Neural cell (in vitro differentiated cells): ENCODE measurements around the gene ZNF830.

Source experiments
- EZH2 ChIP-seq: fragments of 200-600, 300-800 bp; shearing (Covaris generic), sonication (generic); IDR thresholded peaks from 2 replicates; pipeline ENCODE4 v1.6.1; 2014; ENCODE audit warnings: antibody characterized with exemption, low read length, borderline replicate concordance, mild to moderate bottlenecking; ENCODE audit not compliant: insufficient read depth, poor library complexity, severe bottlenecking
- POLR2AphosphoS5 ChIP-seq: IDR thresholded peaks from 2 replicates; pipeline ENCODE4 v1.6.1; 2012
- TAF1 ChIP-seq: IDR thresholded peaks from 2 replicates; pipeline ENCODE4 v1.6.1; 2012; ENCODE audit warnings: low read depth
- TF ChIP-seq, protein P1 (sequence below): fragments of 450-650 bp; IDR thresholded peaks from 2 replicates; pipeline ENCODE4 v1.5.1; 2014; ENCODE audit warnings: antibody characterized with exemption, mild to moderate bottlenecking, moderate library complexity; ENCODE audit not compliant: poor library complexity, severe bottlenecking
- TF ChIP-seq, protein P2 (sequence below): IDR thresholded peaks from 2 replicates; pipeline ENCODE4 v1.6.1; 2012; ENCODE audit warnings: borderline replicate concordance

DNA sequence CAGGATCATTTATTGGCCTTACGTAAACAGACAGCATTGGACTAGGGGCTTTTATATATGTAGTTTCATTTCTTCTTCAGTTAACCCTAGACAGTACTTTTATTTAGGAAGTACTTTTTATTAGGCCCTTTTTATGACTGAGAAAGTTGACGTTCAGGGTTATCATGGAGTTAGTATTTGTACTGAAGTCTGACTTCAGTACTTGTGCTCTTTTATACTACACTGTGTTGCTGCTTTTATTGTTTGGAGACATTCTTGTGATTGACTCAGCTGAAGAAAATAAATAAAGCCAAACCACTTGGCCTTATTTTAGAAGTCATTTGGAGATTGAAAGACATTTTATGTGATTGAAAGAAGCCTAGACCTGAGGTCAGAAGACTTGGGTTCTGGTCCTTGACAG is 25.9 kb downstream of the ZNF830 start:
- TF ChIP-seq, protein P1, sequence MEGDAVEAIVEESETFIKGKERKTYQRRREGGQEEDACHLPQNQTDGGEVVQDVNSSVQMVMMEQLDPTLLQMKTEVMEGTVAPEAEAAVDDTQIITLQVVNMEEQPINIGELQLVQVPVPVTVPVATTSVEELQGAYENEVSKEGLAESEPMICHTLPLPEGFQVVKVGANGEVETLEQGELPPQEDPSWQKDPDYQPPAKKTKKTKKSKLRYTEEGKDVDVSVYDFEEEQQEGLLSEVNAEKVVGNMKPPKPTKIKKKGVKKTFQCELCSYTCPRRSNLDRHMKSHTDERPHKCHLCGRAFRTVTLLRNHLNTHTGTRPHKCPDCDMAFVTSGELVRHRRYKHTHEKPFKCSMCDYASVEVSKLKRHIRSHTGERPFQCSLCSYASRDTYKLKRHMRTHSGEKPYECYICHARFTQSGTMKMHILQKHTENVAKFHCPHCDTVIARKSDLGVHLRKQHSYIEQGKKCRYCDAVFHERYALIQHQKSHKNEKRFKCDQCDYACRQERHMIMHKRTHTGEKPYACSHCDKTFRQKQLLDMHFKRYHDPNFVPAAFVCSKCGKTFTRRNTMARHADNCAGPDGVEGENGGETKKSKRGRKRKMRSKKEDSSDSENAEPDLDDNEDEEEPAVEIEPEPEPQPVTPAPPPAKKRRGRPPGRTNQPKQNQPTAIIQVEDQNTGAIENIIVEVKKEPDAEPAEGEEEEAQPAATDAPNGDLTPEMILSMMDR: no peak
- TF ChIP-seq EZH2: no peak
- TF ChIP-seq, protein P2, sequence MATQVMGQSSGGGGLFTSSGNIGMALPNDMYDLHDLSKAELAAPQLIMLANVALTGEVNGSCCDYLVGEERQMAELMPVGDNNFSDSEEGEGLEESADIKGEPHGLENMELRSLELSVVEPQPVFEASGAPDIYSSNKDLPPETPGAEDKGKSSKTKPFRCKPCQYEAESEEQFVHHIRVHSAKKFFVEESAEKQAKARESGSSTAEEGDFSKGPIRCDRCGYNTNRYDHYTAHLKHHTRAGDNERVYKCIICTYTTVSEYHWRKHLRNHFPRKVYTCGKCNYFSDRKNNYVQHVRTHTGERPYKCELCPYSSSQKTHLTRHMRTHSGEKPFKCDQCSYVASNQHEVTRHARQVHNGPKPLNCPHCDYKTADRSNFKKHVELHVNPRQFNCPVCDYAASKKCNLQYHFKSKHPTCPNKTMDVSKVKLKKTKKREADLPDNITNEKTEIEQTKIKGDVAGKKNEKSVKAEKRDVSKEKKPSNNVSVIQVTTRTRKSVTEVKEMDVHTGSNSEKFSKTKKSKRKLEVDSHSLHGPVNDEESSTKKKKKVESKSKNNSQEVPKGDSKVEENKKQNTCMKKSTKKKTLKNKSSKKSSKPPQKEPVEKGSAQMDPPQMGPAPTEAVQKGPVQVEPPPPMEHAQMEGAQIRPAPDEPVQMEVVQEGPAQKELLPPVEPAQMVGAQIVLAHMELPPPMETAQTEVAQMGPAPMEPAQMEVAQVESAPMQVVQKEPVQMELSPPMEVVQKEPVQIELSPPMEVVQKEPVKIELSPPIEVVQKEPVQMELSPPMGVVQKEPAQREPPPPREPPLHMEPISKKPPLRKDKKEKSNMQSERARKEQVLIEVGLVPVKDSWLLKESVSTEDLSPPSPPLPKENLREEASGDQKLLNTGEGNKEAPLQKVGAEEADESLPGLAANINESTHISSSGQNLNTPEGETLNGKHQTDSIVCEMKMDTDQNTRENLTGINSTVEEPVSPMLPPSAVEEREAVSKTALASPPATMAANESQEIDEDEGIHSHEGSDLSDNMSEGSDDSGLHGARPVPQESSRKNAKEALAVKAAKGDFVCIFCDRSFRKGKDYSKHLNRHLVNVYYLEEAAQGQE: no peak
- no peak for TF ChIP-seq TAF1
- TF ChIP-seq POLR2AphosphoS5: no peak
